ENCODE results near the gene PRXL2B.
A peak's percentile ranks its signal among the peaks of the same experiment; 100 is the strongest.

GRCh38 chr1:2585318-2586092 lies 1.1 kb upstream of the PRXL2B start:
- TF ChIP-seq, protein P1, sequence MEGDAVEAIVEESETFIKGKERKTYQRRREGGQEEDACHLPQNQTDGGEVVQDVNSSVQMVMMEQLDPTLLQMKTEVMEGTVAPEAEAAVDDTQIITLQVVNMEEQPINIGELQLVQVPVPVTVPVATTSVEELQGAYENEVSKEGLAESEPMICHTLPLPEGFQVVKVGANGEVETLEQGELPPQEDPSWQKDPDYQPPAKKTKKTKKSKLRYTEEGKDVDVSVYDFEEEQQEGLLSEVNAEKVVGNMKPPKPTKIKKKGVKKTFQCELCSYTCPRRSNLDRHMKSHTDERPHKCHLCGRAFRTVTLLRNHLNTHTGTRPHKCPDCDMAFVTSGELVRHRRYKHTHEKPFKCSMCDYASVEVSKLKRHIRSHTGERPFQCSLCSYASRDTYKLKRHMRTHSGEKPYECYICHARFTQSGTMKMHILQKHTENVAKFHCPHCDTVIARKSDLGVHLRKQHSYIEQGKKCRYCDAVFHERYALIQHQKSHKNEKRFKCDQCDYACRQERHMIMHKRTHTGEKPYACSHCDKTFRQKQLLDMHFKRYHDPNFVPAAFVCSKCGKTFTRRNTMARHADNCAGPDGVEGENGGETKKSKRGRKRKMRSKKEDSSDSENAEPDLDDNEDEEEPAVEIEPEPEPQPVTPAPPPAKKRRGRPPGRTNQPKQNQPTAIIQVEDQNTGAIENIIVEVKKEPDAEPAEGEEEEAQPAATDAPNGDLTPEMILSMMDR (IDR thresholded peaks at IDR 0.05): peak in 1 of 6 experiments; percentile 8
- TF ChIP-seq POLR2A (IDR thresholded peaks at IDR 0.05): peak in 2 of 4 donors; percentile 53 to 84
